Epidermal melanocyte (primary cell): Measurements from ENCODE around the gene CSTB.

Source experiments
- DNase-seq: peaks from one replicate; pipeline ENCODE4 v3.0.0; 2011; ENCODE audit warnings: low spot score; ENCODE audit not compliant: insufficient read length

The CSTB gene

GRCh38 chr21:43767984-43768867 lies 7.9 kb downstream of the CSTB start:
- no peak for DNase-seq

GRCh38 chr21:43767498-43767983 lies 8.6 kb downstream of the CSTB start:
- no peak for DNase-seq

- DNase-seq, result no peak
Observed at GRCh38 chr21:43766734-43767497, 9.2 kb downstream of the CSTB start.

- no peak for DNase-seq
Observed at GRCh38 chr21:43764576-43765495, 11.3 kb downstream of the CSTB start.

GRCh38 chr21:43763901-43764523 lies 12.1 kb downstream of the CSTB start:
- no peak for DNase-seq

GRCh38 chr21:43762303-43763128 lies 13.6 kb downstream of the CSTB start:
- DNase-seq, result no peak

- DNase-seq, result no peak
Observed at GRCh38 chr21:43761886-43762285, 14.2 kb downstream of the CSTB start.

GRCh38 chr21:43760391-43760958 lies 15.6 kb downstream of the CSTB start:
- no peak for DNase-seq

- no peak for DNase-seq
Observed at GRCh38 chr21:43759651-43760050, 16.5 kb downstream of the CSTB start.

- DNase-seq, result no peak
Observed at GRCh38 chr21:43758811-43759210, 17.3 kb downstream of the CSTB start.

GRCh38 chr21:43758111-43758641 lies 17.9 kb downstream of the CSTB start:
- DNase-seq, result no peak

- DNase-seq, result no peak
Observed at GRCh38 chr21:43757601-43758000, 18.5 kb downstream of the CSTB start.

- no peak for DNase-seq
Observed at GRCh38 chr21:43755820-43756594, 20.1 kb downstream of the CSTB start.

GRCh38 chr21:43754948-43755781 lies 20.9 kb downstream of the CSTB start:
- DNase-seq, result no peak

GRCh38 chr21:43753439-43753799 lies 22.7 kb downstream of the CSTB start:
- DNase-seq, result no peak

- DNase-seq, result no peak
Observed at GRCh38 chr21:43752758-43753438, 23.2 kb downstream of the CSTB start.

- DNase-seq, result no peak
Observed at GRCh38 chr21:43751955-43752591, 24.0 kb downstream of the CSTB start.
